Medulla oblongata (tissue), 1 donor: ENCODE results near the gene NID2.

Experiments
- DNase-seq: peaks from one replicate; pipeline ENCODE4 v3.0.0-alpha.2; 2015; ENCODE audit errors: extremely low spot score

NID2 gene

GRCh38 chr14:52058341-52058740, 10.5 kb downstream of the NID2 start:
- no peak for DNase-seq

DNA sequence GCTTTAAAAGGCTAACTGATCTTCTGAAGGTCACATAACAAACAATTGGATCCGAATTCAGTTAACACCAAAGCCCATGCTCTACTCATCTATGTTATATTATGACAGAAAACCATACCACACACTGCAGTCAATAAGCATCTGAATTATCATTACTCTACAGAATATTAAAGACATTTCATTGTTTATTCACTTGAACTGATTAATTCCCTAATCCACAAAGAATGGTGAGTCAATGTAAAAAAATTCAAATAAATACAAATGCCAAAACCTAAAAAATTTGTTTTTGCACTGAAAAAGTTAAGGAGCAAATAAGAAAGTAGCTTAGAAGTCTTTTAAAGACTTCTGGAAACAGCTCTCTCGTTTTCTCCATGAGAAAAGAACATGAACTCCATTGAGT, 13.7 kb downstream of the NID2 start:
- no peak for DNase-seq

GRCh38 chr14:52054678-52055077, 14.2 kb downstream of the NID2 start:
- DNase-seq = no peak

DNA sequence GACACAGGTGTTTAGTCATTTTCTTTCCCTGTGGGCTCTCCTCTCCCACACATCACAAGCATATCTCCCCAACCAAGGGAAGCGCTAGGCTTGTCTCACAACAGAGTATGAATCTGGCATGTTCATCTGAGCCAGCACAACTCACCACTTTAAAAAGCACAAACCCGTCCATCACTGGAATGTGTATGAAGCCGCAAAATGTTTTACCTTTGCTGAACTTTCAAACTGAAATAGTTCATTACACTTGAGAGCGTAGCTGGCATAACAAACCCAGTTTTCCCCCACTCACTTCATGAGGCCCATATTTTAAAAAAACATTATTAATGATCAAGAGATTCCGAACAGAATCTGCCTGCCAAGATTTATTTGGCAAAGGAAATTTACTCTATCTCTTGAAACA, 15.8 kb downstream of the NID2 start:
- DNase-seq = no peak

- no peak for DNase-seq
These were observed 16.4 kb downstream of the NID2 start for GRCh38 chr14:52052288-52052943.

DNA sequence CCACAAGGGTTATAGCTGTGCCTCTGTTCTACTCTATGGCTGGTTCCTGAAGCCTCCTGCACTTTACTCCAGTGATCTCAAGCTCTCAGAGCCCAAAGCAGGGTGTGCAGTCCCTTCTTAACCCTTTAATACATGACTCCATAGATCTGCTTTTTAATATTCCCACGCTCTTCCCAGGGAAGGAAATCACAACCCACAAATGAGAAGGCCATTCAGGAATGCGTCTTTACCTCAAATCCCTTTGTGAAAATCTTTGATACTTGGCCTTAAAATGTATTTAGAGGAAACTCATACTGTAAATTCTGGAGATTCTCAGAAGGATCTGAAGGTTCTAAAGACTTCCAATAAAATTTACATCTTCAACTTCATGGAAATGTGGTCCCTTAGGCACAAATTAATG, 17.0 kb downstream of the NID2 start:
- no peak for DNase-seq

DNA sequence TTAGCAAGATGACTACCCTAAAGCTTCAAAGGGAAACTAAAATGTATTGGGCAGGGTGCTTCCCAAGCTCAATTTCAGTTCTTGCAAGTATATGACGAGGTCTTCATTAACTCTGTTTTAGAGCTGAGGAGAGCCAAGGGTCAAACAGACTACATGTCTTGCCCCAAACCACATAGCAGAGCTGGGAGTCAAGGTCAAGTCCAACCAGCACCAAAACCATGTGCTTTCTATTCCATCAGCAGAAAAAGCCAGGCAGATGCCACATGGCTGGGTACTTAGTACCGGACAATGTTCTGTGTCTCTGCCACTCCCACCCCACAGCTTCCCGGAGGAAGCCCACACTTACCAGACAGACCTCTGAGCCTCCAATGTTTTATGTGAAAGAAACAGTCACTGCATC, 17.6 kb downstream of the NID2 start:
- DNase-seq = no peak

GRCh38 chr14:52049721-52050588, 18.9 kb downstream of the NID2 start:
- no peak for DNase-seq

GRCh38 chr14:52049271-52049670, 19.6 kb downstream of the NID2 start:
- DNase-seq = no peak

- no peak for DNase-seq
These were observed 20.1 kb downstream of the NID2 start for GRCh38 chr14:52048641-52049204.

DNA sequence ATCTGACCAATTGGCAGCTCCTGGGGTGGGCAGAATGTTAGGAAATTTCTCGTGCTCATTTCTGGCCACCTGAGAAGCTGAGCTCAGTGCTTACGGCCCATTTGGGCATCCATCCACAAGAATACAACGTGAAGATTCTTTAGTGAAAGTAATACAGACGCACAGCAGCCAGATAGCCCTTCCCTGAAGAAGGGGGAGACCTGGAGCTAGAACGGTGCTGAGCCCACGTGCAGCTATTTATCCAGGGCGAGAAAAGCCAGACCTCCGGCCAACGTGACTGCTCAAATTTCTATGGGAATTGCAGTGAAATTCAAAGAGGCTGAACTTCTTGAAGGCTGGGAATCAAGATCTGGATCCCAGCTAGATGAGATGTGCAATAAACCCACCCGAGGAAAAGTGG, 20.7 kb downstream of the NID2 start:
- DNase-seq = no peak

DNA sequence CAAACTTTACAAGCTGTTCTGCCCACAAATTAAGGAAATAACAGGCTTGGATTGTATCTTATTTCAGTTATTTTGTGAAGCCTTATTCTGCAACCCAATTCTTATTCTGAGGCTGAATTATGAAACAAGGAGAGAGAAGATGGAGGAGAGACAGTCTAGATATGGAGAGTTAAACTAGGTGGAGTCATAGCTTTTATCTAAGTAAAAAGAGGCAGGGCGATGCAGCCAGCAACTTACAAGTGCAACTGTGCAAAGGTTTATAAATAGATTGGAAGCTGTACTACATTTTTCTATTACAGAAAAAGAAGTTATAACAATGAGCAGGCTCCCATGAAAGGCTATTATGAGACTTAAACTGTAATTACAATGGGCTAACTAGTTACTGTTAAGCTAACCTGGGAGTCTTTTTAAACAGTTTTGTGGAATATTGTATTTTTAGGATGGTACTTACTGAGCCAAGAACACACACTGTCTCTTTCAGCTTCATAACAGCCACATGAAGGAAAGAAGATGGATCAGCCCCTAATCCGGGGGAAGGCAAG, 22.4 kb downstream of the NID2 start:
- no peak for DNase-seq

- DNase-seq = no peak
These were observed 23.9 kb downstream of the NID2 start for GRCh38 chr14:52044791-52045522.

DNA sequence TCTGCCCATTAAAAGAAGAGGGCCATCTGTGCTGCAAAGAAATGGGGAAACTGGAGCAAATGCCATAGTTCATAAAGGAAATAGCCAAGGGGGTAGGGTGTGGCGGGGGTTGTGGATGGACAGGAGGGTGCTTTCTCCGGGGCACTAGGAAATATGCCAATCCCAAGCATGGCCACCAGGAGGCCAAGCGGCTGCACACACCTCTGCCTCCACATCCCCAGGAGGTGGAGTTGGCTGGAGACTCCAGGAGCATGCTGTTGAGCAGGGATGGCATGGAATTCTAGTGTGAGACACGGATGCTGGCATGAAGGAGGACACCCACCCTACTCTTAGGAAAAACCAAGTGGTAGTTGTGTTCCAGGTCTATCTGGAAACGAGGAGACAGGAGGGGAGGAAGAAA, 25.2 kb downstream of the NID2 start:
- DNase-seq = no peak

DNA sequence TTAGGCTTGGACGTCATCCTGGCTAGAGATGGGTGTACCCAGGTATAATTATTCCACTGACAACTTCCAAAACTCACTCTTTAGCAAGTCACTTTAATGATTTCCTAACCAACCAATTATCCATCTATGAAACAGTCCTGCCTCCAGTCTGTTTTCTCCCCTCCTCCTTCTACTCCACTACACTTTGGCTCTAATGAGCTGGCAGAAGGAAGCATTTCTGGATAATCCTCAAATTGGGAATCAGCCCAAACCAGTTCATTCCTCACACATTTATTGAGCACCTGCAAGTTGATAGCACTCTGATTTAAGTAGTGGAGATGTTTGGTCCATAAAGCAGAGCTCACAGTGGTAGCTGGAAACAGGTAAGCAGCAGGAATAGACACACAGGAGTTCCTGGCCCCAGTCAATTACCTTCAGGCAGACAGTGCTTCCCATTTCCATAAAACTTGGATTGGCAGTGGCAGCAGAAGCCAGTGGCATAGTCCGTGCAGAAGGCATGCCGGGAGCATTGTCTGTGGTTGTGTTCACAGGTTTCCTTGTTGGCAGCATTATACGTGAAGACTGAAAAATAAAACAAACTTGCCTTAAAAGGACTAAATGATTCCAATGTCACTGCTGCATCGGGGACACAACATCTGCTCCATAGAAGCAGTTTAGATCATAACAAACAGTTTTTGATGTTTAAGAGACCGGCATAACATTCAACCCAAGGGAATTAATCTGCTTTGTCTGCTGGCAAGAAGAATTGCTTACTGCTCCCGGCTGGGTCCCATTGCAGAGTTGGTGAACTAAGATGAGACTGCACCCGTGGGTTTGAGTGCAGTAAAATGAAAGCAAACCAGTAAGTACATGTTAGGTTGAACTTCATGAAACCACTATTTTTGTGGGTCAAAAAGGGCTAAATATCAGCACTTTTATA, 26.2 kb downstream of the NID2 start:
- DNase-seq = no peak

DNA sequence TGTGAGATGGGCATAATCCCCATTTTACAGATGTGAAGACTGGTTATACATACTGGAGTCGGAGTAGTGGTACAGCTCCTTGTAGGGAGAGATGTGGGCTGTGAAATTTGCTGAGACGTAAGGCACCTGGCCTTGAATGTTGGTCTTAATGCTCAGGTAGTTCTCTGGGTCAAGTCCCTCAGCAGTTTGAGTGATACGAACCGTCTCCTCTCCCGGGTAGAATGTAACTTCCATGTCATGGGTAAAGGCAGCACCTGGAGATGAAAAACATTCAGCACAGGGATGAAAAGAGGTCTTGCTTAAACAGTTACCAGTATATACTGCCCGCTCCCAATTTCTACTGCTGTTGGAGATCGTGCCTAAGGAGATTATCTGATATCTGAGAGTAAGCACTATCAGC, 28.3 kb downstream of the NID2 start:
- DNase-seq = no peak

DNA sequence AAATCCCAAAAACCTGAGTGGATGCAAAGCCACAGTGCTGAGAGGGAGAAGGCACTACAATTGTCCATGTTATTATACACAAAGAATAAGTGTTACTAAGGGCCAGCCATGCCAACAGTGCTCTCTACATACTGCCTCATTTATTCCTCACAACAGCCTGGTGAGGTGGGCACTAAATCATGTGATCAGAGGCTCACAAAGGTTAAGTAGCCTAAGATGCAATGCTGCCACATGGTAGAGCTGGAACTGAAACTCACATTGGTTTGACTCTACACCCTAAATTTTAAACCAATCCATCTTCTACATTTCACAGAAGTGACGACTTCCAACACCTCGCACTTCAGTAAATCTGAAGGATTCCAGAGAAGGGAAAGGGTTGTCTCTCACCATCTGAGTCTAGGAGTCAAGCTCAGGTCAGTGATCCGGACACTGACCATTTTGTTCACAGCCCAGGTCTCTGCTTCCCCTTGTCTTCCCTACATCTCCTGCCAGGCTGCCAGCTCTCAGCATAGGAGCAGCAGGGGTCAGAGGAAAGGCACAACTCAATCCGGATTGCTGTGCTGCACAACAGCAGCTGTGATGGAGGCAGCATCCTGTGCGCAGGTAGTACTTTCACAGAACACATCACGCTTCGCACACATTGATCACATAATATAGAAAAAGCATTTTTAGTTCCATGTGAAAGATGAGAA, 29.6 kb downstream of the NID2 start:
- no peak for DNase-seq

DNA sequence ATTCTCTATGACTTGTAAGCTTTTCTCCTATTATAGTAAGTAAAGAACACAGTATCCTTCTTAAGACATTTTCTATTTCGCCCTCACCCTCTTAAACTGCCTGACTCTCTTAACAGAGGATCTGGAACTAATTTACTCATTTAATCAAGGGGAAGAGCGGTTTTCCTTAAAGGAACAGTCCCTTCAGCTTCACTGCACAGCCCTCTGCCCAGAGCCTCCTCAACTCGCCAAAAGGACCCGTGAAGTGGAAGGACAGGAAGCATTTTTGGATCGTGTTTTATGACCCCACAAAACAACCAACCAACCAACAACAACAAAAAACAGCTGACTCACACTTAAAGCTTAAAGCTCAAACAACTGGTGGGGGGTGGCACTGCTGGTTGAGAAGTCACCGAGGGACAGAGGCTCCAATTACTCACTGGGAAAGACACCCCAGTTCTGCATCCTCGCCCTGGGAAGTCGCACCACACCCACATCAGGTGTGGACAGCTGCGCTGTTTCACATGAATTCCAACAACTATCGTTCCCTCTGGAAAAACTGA, 35.7 kb downstream of the NID2 start:
- DNase-seq = no peak

GRCh38 chr14:52032204-52032801, 36.6 kb downstream of the NID2 start:
- no peak for DNase-seq

- no peak for DNase-seq
These were observed 37.1 kb downstream of the NID2 start for GRCh38 chr14:52031781-52032180.
